Measurements from ENCODE around the gene ZNF311.

- TF ChIP-seq POLR2A (IDR thresholded peaks at IDR 0.05; ENCODE audit: low read depth, low read length) = no peak
- TF ChIP-seq TAF1 (IDR thresholded peaks at IDR 0.05; ENCODE audit: low read depth, low read length) = no peak
- no peak for TF ChIP-seq POLR2AphosphoS5 (IDR thresholded peaks at IDR 0.05; ENCODE audit: low read depth, low read length)
- TF ChIP-seq SPI1 (IDR thresholded peaks at IDR 0.05; ENCODE audit: low read depth, low read length) = no peak
- TF ChIP-seq PAX5 (IDR thresholded peaks at IDR 0.05; ENCODE audit: insufficient read depth, low read length, severe bottlenecking) = no peak
- no peak for TF ChIP-seq POU2F2 (IDR thresholded peaks at IDR 0.05; ENCODE audit: low read depth, low read length)
Measured at GRCh38 chr6:28983838-28984237, 21.3 kb downstream of the ZNF311 start.
